ENCODE results near the gene COL25A1. TPM values are rescaled to one million over a fixed set of nuclear protein-coding genes. Genes with fewer than 3 reads are reported as not detected.

Gene COL25A1
- total and polyA plus RNA-seq, 2 donors (not counting 3 experiments of a cell fraction or from before 2014, with no cell fraction given), result 0.21 to 3.5 TPM

- no peaks in the 10 kb centered on the region for H3K9me1 ChIP-seq (replicated peaks; ENCODE audit: control insufficient read depth, extremely low read depth, insufficient read depth, low read length)
- H3K4me2 ChIP-seq (ENCODE audit: insufficient read depth, low read length), result no peak overlapping the region
- DNase-seq (ENCODE audit: low read depth, low spot score) (no peak), FAIRE-seq (no peak)
- no peaks in the 10 kb centered on the region for H3K36me3 ChIP-seq (ENCODE audit: control insufficient read depth in 2 of 2, extremely low read depth in 1 of 2, insufficient read depth in 2 of 2, low read length in 2 of 2)
- H3K79me2 ChIP-seq (ENCODE audit: control insufficient read depth, insufficient read depth, low read length), result no peaks in the 10 kb centered on the region
- H3K9me3 ChIP-seq (replicated peaks; ENCODE audit: control insufficient read depth, insufficient read depth, low read length), result no peaks in the 10 kb centered on the region
- ChIA-PET POLR2A (no interaction called here), CTCF (interaction anchor here (1.6 kb wide), 1 partner anchor 476 kb away, joined by 3 read pairs; no protein-coding TSS in a partner anchor)
- BruUV-seq (replicated peaks), result no TSS peak
- H2AFZ ChIP-seq (ENCODE audit: low read depth, low read length), result no peak overlapping the region
- peaks cover 0 to 2% of the 10 kb centered on the region in 2 experiments for H3K27me3 ChIP-seq (ENCODE audit: control insufficient read depth in 2 of 2, insufficient read depth in 2 of 2, low read length in 2 of 2)
- H3K27ac ChIP-seq (ENCODE audit: insufficient read depth, low read depth, low read length), result no peak overlapping the region
- dilution Hi-C loops (cut with MboI; ENCODE audit: extremely low pct_ligation_motif_present, low sequenced_read_pairs), result no loop called here
- no peak overlapping the region for H3K9ac ChIP-seq (replicated peaks; ENCODE audit: extremely low read depth, insufficient read depth, low read length)
- H3K4me1 ChIP-seq (ENCODE audit: control insufficient read depth, extremely low read depth, insufficient read depth, low read length), result no peaks in the 10 kb centered on the region
- no peaks in the 10 kb centered on the region for H4K20me1 ChIP-seq (replicated peaks; ENCODE audit: control insufficient read depth, extremely low read depth, insufficient read depth, low read length)
- TF ChIP-seq, protein P1, sequence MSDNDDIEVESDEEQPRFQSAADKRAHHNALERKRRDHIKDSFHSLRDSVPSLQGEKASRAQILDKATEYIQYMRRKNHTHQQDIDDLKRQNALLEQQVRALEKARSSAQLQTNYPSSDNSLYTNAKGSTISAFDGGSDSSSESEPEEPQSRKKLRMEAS (IDR thresholded peaks at IDR 0.05; ENCODE audit: insufficient read depth, insufficient read length), result no peak
- TF ChIP-seq EZH2 (IDR thresholded peaks at IDR 0.05; ENCODE audit: borderline replicate concordance, low read depth, low read length, severe bottlenecking) (no peak), FOS (IDR thresholded peaks at IDR 0.05; ENCODE audit: borderline replicate concordance, insufficient read depth, low read length) (no peak), POLR2A (IDR thresholded peaks at IDR 0.05; ENCODE audit: low read depth, low read length) (no peak), JUN (IDR thresholded peaks at IDR 0.05; ENCODE audit: borderline replicate concordance, insufficient read depth, insufficient read length, low read depth) (no peak), MYC (IDR thresholded peaks at IDR 0.05; ENCODE audit: low read depth, low read length) (no peak), POLR2AphosphoS5 (IDR thresholded peaks at IDR 0.05; ENCODE audit: insufficient read depth, low read depth, low read length) (no peak), GATA2 (IDR thresholded peaks at IDR 0.05; ENCODE audit: insufficient read depth, insufficient read length, low read depth, low read length) (no peak)
- TF ChIP-seq, protein P2, sequence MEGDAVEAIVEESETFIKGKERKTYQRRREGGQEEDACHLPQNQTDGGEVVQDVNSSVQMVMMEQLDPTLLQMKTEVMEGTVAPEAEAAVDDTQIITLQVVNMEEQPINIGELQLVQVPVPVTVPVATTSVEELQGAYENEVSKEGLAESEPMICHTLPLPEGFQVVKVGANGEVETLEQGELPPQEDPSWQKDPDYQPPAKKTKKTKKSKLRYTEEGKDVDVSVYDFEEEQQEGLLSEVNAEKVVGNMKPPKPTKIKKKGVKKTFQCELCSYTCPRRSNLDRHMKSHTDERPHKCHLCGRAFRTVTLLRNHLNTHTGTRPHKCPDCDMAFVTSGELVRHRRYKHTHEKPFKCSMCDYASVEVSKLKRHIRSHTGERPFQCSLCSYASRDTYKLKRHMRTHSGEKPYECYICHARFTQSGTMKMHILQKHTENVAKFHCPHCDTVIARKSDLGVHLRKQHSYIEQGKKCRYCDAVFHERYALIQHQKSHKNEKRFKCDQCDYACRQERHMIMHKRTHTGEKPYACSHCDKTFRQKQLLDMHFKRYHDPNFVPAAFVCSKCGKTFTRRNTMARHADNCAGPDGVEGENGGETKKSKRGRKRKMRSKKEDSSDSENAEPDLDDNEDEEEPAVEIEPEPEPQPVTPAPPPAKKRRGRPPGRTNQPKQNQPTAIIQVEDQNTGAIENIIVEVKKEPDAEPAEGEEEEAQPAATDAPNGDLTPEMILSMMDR (IDR thresholded peaks at IDR 0.05; ENCODE audit: extremely low read depth in 1 of 2, insufficient read depth in 1 of 2, low read depth in 1 of 2, low read length in 2 of 2), result no peak
- no peak overlapping the region for H3K4me3 ChIP-seq (replicated peaks in 1 of 3; ENCODE audit: insufficient read depth in 1 of 3, low read depth in 1 of 3, low read length in 3 of 3)
- intact Hi-C loops (cut with micrococcal nuclease), result loop anchor here (10.0 kb wide), 1 partner anchor 185 kb away; no protein-coding TSS in a partner anchor
Measured at GRCh38 chr4:108839333-108839732, 463.1 kb downstream of the COL25A1 start.
